Vagina (tissue), 2 donors: Measurements from ENCODE around the gene NT5C3B. TPM values are rescaled to one million over a fixed set of nuclear protein-coding genes. Genes with fewer than 3 reads are reported as not detected.
A peak's percentile ranks its signal among the peaks of the same experiment; 100 is the strongest.
"Not testable (repeated sequence)": the region's sequence is repeated elsewhere in the genome, so short reads cannot be mapped to it uniquely, and the experiment has no call there.

Source experiments
- DNase-seq, 2 donors: peaks; one replicate each; pipeline ENCODE4 v3.0.0-alpha.2; 2017; ENCODE audit errors: extremely low spot score in 2 of 2
- H3K27ac ChIP-seq: fragments of 200-600 bp; sonication (generic); one replicate; pipeline ENCODE4 v1.5.1; 2019
- H3K27me3 ChIP-seq: fragments of 200-600 bp; sonication (generic); one replicate; pipeline ENCODE4 v1.5.1; 2019
- H3K36me3 ChIP-seq, 2 donors: fragments of 200-600 bp; sonication (generic); one replicate each; pipeline ENCODE4 v1.5.1; 2017 to 2019
- H3K4me1 ChIP-seq: fragments of 200-600 bp; sonication (generic); one replicate; pipeline ENCODE4 v1.5.1; 2019
- H3K4me3 ChIP-seq, 2 donors: fragments of 200-600 bp; sonication (generic); 1 replicate in 1 of 2; 2 replicates in 1 of 2; pipeline ENCODE4 v1.5.1; 2016 to 2019
- H3K9me3 ChIP-seq: fragments of 200-600 bp; sonication (generic); one replicate; pipeline ENCODE4 v1.5.1; 2019
- POLR2A ChIP-seq, 2 donors: fragments of 450-650 bp; IDR thresholded peaks; one replicate each; pipeline ENCODE4 v1.6.1; 2017; ENCODE audit warnings: antibody characterized with exemption in 2 of 2, mild to moderate bottlenecking in 2 of 2, moderate library complexity in 2 of 2
- POLR2AphosphoS5 ChIP-seq, 2 donors: sonication (generic); formaldehyde crosslinking; IDR thresholded peaks; one replicate each; pipeline ENCODE4 v1.9.0; 2017; ENCODE audit warnings: antibody characterized with exemption in 2 of 2, mild to moderate bottlenecking in 2 of 2, low read depth in 1 of 2; ENCODE audit not compliant: insufficient read depth in 1 of 2
- intact Hi-C: fragments of 100-400 bp; cut with DNase I; formaldehyde crosslinking; loops from one replicate; pipeline ENCODE4 v1.15.1; 2023
- total RNA-seq: library from RNA; depleted of rRNA; stranded (reverse); fragments of >200 nt; gene quantifications from one replicate; pipeline ENCODE4 v1.2.3, GENCODE V29; 2016
- TF ChIP-seq, protein P1 (sequence below), 3 experiments: fragments of 450-650 bp in 2 of 3; fragments of 200-600 bp in 1 of 3; sonication (generic) in 1 of 3; IDR thresholded peaks; one replicate each; pipeline ENCODE4 v1.5.1; 2017 to 2019; ENCODE audit warnings: antibody characterized with exemption in 3 of 3, mild to moderate bottlenecking in 2 of 3, moderate library complexity in 2 of 3

Gene NT5C3B
- total RNA-seq, 1 donor from 2014 or later = 71.5 TPM

DNA sequence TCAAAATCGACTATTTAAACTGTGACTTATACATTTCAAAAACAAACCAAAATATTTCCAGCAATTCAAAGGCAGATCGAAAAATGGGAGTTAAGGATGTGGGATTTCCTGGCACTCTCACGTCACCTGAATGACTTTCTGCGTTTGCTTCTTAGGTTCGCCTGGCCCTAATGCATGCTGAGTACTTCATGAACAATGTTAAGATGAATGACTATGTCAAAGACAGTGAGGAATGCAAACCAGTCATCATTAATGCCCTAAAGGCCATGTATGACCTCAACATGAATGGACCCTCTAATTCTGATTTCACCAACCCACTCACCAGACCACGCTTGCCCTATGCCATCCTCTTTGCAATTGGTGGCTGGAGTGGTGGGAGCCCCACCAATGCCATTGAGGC lies 8.9 kb upstream of the NT5C3B start:
- Histone ChIP-seq H3K36me3 (no peaks in the 10 kb centered on the region), H3K9me3 (no peaks in the 10 kb centered on the region), H3K4me3 (no peak overlapping the region), H3K27me3 (no peaks in the 10 kb centered on the region), H3K4me1 (peaks cover 12% of the 10 kb centered on the region), H3K27ac (no peak overlapping the region)
- no peak for DNase-seq
- intact Hi-C loops = no loop called here
- TF ChIP-seq, protein P1, sequence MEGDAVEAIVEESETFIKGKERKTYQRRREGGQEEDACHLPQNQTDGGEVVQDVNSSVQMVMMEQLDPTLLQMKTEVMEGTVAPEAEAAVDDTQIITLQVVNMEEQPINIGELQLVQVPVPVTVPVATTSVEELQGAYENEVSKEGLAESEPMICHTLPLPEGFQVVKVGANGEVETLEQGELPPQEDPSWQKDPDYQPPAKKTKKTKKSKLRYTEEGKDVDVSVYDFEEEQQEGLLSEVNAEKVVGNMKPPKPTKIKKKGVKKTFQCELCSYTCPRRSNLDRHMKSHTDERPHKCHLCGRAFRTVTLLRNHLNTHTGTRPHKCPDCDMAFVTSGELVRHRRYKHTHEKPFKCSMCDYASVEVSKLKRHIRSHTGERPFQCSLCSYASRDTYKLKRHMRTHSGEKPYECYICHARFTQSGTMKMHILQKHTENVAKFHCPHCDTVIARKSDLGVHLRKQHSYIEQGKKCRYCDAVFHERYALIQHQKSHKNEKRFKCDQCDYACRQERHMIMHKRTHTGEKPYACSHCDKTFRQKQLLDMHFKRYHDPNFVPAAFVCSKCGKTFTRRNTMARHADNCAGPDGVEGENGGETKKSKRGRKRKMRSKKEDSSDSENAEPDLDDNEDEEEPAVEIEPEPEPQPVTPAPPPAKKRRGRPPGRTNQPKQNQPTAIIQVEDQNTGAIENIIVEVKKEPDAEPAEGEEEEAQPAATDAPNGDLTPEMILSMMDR (IDR thresholded peaks at IDR 0.05) = no peak
- TF ChIP-seq POLR2AphosphoS5 (IDR thresholded peaks at IDR 0.05; ENCODE audit: insufficient read depth in 1 of 2, low read depth in 1 of 2) (no peak), POLR2A (IDR thresholded peaks at IDR 0.05) (no peak)

DNA sequence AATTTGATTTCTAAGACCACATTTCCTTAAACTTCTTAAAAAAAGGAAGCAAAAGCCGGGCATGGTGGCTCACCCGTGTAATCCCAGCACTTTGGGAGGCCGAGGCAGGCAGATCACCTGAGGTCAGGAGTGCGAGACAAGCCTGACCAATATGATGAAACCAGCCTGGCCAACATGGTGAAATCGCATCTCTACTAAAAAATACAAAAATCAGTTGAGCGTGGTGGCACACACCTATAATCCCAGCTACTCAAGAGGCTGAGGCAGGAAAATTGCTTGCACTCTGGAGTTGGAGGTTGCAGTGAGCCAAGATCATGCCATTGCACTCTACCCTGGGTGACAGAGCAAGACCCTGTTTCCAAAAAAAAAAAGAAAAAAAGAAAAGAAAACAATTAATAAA lies 4.7 kb upstream of the NT5C3B start:
- H3K27me3 ChIP-seq, H3K4me1 ChIP-seq, intact Hi-C loops, DNase-seq, H3K27ac ChIP-seq, H3K4me3 ChIP-seq, H3K36me3 ChIP-seq, H3K9me3 ChIP-seq: not testable (repeated sequence)

DNA sequence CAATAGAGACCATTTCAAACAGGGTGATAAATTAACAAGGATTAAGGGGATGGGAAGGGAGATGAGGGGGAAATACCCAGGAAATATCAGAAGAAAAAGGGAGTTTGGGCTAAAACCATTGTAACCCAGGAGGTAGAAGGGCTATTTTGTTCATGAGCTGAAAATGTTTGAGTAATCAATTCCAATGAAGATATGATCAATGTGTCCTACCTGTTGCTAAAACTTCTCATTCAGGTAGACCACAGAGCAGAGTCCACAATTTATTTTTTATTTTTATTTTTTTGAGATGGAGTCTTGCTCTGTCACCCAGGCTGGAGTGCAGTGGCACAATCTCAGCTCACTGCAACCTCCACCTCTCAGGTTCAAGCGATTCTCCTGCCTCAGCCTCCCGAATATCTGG lies 3.4 kb upstream of the NT5C3B start:
- DNase-seq, H3K27me3 ChIP-seq, H3K36me3 ChIP-seq, H3K27ac ChIP-seq, intact Hi-C loops, H3K9me3 ChIP-seq, H3K4me3 ChIP-seq: not testable (repeated sequence)
- H3K4me1 ChIP-seq = peaks cover 19% of the 10 kb centered on the region

DNA sequence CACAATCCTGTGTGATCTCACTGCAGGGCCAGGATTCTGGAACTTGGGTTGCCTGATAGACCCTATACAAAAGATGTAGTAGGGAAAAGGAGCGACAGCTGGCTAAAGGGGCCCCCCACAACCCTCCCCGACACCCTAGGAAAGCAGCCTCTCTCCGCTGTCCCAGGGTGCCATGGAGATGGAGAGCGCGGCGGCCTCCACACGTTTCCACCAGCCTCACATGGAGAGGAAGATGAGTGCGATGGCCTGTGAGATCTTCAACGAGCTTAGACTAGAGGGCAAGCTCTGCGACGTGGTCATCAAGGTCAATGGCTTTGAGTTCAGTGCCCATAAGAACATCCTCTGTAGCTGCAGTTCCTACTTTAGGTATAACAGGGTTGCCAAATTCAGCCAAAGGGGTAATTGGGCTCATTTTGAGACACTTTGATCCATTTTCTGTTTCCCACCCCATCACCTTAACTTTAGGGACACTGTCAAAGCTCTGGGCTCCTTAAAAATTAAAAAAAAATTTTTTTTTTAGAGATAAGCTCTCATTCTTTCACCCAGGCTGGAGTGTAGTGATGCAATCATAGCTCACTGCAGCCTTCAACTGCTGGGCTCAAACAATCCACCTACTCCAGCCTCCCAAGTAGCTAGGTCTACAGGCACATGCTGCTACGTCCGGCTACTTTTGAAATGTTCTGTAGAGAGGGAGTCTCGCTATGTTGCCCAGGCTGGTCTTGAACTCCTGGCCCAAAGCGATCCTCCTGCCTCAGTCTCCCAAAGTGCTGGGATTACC lies 1.9 kb upstream of the NT5C3B start, which contains the start of gene KLHL10:
TSS of gene KLHL10 (plus strand) at position 65 of the 778 bp plus-strand sequence. CDS start at position 173, 108 bp downstream.
- peak within 1 kb of the TSS; percentile 74 for H3K27ac ChIP-seq
- intact Hi-C loops = no loop called here
- H3K27me3 ChIP-seq = no peaks in the 10 kb centered on the region

DNA sequence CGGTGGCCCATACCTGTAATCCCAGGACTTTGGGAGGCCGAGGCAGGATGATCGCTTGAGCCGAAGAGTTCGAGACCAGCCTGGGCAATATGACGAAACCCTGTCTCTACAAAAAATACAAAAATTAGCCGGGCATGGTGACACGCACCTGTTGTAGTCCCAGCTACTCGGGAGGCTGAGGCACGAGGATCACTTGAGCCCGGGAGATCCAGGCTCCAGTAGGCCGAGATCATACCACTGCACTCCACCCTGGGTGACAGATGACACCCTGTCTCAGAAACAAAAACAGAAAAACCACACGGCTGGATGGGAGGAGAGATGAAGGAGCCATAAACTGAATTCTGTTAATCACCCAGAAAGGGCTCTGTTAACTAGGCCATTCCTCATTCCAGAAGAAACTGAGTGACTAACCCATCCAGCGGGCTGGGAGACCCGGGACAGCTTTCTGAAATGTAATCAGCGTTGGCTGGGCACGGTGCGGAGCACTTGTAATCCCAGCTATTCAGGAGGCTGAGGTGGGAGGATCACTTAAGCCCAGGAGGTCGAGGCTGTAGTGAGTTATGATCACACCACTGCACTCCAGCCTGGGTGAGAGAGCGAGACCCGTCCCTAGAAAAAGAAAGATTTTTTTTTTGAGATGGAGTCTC lies 641 bp upstream of the NT5C3B start:
- Histone ChIP-seq H3K4me1 (peaks cover 20% of the 10 kb centered on the region), H3K27ac (peak overlapping the region; percentile 74), H3K36me3 (peaks cover 0 to 3% of the 10 kb centered on the region in 2 donors), H3K9me3 (no peaks in the 10 kb centered on the region), H3K4me3 (peak overlapping the region; percentile 73 to 99), H3K27me3 (no peaks in the 10 kb centered on the region)
- DNase-seq = no peak
- intact Hi-C loops = no loop called here
- TF ChIP-seq POLR2AphosphoS5 (IDR thresholded peaks at IDR 0.05; ENCODE audit: insufficient read depth in 1 of 2, low read depth in 1 of 2) (no peak), POLR2A (IDR thresholded peaks at IDR 0.05) (no peak)
- TF ChIP-seq, protein P1 (IDR thresholded peaks at IDR 0.05) = no peak

More for the DNA sequence above, 1.9 kb upstream of the NT5C3B start, which contains the start of gene KLHL10:
- DNase-seq = no peak
- H3K9me3 ChIP-seq = no peaks in the 10 kb centered on the region
- H3K4me1 ChIP-seq = peaks cover 20% of the 10 kb centered on the region
- H3K4me3 ChIP-seq = peak within 1 kb of the TSS; percentile 73 to 99
- no peaks in the 10 kb centered on the region for H3K36me3 ChIP-seq
- TF ChIP-seq POLR2AphosphoS5 (IDR thresholded peaks at IDR 0.05; ENCODE audit: insufficient read depth in 1 of 2, low read depth in 1 of 2) = no peak
- TF ChIP-seq, protein P1 (IDR thresholded peaks at IDR 0.05) = no peak
- no peak for TF ChIP-seq POLR2A (IDR thresholded peaks at IDR 0.05)
